ENCODE data around the gene LRRC4C. TPM values are rescaled to one million over a fixed set of nuclear protein-coding genes. Genes with fewer than 3 reads are reported as not detected.

Gene LRRC4C
- total RNA-seq, 1 experiment from 2014 or later = 0.72 TPM

DNA sequence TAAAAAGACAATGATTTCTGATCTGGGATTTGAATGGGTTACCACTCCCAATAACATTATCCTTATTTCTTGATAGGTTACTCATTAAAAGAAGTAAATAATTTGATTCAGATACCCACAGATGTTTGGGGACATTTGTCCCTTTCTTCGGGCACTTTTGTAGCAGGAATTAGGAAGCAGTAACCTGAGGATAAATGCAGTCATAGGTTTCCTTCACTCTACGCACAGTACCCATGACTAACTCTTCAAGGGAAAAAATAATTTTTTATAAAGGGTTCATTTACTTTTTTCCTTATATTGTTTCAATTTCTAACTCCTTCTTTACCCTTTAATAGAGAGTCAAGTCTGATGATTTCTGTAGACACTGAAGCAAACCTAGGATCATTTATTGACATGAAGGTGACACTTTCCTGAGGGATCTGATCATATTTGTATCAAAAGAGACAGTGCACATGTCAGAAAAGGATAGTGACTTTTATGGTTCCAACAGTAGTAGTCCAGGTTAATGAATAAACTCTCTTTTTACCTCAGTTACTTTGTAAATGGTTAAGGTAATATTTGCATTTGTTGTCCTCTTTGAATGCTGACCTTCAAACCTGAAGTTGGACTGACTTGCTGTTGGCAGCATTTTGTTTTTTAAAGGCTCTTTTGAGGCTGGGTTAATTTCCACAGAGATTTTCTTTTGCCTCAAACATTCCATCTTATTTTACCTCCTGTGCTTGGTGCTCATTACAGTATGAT is 1072.0 kb downstream of the LRRC4C start:
- H3K9me3 Mint-ChIP-seq = peaks cover 7% of the 10 kb centered on the region
- no peaks in the 10 kb centered on the region for H3K36me3 Mint-ChIP-seq
- no peaks in the 10 kb centered on the region for H3K4me1 Mint-ChIP-seq
- ChIA-PET POLR2A (no interaction called here), CTCF (no interaction called here)
- no peak for TF ChIP-seq OVOL2 (CRISPR knock-in tag; IDR thresholded peaks at IDR 0.05; ENCODE audit: borderline replicate concordance)
- TF ChIP-seq, protein P1, sequence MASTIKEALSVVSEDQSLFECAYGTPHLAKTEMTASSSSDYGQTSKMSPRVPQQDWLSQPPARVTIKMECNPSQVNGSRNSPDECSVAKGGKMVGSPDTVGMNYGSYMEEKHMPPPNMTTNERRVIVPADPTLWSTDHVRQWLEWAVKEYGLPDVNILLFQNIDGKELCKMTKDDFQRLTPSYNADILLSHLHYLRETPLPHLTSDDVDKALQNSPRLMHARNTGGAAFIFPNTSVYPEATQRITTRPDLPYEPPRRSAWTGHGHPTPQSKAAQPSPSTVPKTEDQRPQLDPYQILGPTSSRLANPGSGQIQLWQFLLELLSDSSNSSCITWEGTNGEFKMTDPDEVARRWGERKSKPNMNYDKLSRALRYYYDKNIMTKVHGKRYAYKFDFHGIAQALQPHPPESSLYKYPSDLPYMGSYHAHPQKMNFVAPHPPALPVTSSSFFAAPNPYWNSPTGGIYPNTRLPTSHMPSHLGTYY (CRISPR knock-in tag; IDR thresholded peaks at IDR 0.05) = no peak
- H3K27ac Mint-ChIP-seq = no peak overlapping the region
- peaks cover 4% of the 10 kb centered on the region; the same call in 1 of the 2 replicates for H3K27me3 Mint-ChIP-seq (ENCODE audit: low read depth)
- ATAC-seq = no peak
- DNase-seq (ENCODE audit: low spot score) = no peak
- no peak overlapping the region for H3K4me3 Mint-ChIP-seq

DNA sequence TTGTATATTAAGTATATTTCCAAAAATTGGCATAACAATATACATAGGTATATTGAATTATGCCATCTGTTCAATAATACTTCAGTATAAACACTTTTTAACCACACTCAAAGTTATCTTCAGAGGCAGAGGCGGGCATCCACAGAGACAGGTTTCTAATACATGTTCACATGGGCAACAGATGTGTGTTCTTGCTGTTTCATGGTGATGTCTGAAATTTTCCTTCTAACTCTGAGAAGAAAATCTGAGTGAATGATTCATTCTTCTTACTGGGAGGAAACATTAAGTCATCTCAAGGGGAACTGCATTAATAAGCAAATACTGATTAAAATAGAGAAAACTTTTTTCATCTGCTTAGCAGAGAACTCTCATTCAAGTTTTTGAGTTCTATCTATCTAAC is 1074.5 kb downstream of the LRRC4C start:
- DNase-seq (ENCODE audit: low spot score) (no peak), ATAC-seq (no peak)
- Mint-ChIP-seq H3K4me3 (no peak overlapping the region), H3K27ac (no peak overlapping the region), H3K9me3 (peaks cover 7% of the 10 kb centered on the region), H3K36me3 (no peaks in the 10 kb centered on the region), H3K4me1 (no peaks in the 10 kb centered on the region), H3K27me3 (ENCODE audit: low read depth) (no peaks in the 10 kb centered on the region)
- ChIA-PET POLR2A (no interaction called here), CTCF (no interaction called here)
- TF ChIP-seq NFYB (CRISPR knock-in tag; conservative IDR thresholded peaks at IDR 0.05; ENCODE audit: low read depth) = no peak
- no peak for TF ChIP-seq TEAD4 (CRISPR knock-in tag; IDR thresholded peaks at IDR 0.05)
- TF ChIP-seq, protein P2, sequence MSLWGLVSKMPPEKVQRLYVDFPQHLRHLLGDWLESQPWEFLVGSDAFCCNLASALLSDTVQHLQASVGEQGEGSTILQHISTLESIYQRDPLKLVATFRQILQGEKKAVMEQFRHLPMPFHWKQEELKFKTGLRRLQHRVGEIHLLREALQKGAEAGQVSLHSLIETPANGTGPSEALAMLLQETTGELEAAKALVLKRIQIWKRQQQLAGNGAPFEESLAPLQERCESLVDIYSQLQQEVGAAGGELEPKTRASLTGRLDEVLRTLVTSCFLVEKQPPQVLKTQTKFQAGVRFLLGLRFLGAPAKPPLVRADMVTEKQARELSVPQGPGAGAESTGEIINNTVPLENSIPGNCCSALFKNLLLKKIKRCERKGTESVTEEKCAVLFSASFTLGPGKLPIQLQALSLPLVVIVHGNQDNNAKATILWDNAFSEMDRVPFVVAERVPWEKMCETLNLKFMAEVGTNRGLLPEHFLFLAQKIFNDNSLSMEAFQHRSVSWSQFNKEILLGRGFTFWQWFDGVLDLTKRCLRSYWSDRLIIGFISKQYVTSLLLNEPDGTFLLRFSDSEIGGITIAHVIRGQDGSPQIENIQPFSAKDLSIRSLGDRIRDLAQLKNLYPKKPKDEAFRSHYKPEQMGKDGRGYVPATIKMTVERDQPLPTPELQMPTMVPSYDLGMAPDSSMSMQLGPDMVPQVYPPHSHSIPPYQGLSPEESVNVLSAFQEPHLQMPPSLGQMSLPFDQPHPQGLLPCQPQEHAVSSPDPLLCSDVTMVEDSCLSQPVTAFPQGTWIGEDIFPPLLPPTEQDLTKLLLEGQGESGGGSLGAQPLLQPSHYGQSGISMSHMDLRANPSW (CRISPR knock-in tag; conservative IDR thresholded peaks at IDR 0.05; ENCODE audit: low read depth) = no peak
- TF ChIP-seq, protein P3, sequence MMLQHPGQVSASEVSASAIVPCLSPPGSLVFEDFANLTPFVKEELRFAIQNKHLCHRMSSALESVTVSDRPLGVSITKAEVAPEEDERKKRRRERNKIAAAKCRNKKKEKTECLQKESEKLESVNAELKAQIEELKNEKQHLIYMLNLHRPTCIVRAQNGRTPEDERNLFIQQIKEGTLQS (CRISPR knock-in tag; conservative IDR thresholded peaks at IDR 0.05) = no peak
- no peak for TF ChIP-seq RELA (CRISPR knock-in tag; IDR thresholded peaks at IDR 0.05; ENCODE audit: borderline replicate concordance)
- no peak for TF ChIP-seq OVOL2 (CRISPR knock-in tag; IDR thresholded peaks at IDR 0.05; ENCODE audit: borderline replicate concordance)
- TF ChIP-seq ZNF396 (CRISPR knock-in tag; IDR thresholded peaks at IDR 0.05; ENCODE audit: borderline replicate concordance) = no peak
- no peak for TF ChIP-seq ELF4 (CRISPR knock-in tag; IDR thresholded peaks at IDR 0.05; ENCODE audit: low read depth)
- no peak for TF ChIP-seq EMX1 (CRISPR knock-in tag; IDR thresholded peaks at IDR 0.05)

DNA sequence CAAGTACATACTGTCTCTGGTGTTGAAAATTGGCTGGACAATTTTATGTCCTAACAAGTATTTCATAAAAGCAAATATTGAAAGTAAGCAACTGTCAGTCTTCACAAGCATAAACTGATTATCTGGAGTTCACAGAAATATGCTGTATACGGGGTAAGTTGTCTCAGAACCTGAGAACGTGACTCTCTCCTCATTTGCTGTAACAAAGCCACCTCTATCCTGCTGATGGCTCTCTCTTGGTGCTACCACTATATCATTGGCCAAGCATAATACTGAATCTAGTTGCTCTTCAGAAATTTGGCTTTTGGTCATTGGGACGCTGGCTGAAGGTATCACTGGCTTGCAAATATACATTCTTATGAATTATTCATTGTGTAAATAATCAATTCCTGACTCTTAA is 1078.0 kb downstream of the LRRC4C start:
- H3K4me3 Mint-ChIP-seq = no peak overlapping the region
- no peak overlapping the region for H3K27ac Mint-ChIP-seq
- H3K9me3 Mint-ChIP-seq = peaks cover 7% of the 10 kb centered on the region
- ChIA-PET CTCF (no interaction called here), POLR2A (interaction anchor here (0.7 kb wide), 2 partner anchors 65 to 213 kb away, joined by 4 to 5 read pairs; no protein-coding TSS in a partner anchor)
- H3K27me3 Mint-ChIP-seq (ENCODE audit: low read depth) = no peaks in the 10 kb centered on the region
- no peak for DNase-seq (ENCODE audit: low spot score)
- H3K36me3 Mint-ChIP-seq = no peaks in the 10 kb centered on the region
- no peaks in the 10 kb centered on the region for H3K4me1 Mint-ChIP-seq
- no peak for ATAC-seq
- TF ChIP-seq ZNF121 (CRISPR knock-in tag; IDR thresholded peaks at IDR 0.05) (no peak), ZNF138 (CRISPR knock-in tag; conservative IDR thresholded peaks at IDR 0.05) (no peak), RORB (CRISPR knock-in tag; IDR thresholded peaks at IDR 0.05) (no peak), KAT7 (CRISPR knock-in tag; IDR thresholded peaks at IDR 0.05; ENCODE audit: borderline replicate concordance) (no peak), NFATC4 (CRISPR knock-in tag; IDR thresholded peaks at IDR 0.05) (no peak), OVOL2 (CRISPR knock-in tag; IDR thresholded peaks at IDR 0.05; ENCODE audit: borderline replicate concordance) (no peak), SP1 (CRISPR knock-in tag; conservative IDR thresholded peaks at IDR 0.05) (no peak), NFYB (CRISPR knock-in tag; conservative IDR thresholded peaks at IDR 0.05; ENCODE audit: low read depth) (no peak), GABPB1 (CRISPR knock-in tag; IDR thresholded peaks at IDR 0.05) (no peak)
- TF ChIP-seq, protein P4, sequence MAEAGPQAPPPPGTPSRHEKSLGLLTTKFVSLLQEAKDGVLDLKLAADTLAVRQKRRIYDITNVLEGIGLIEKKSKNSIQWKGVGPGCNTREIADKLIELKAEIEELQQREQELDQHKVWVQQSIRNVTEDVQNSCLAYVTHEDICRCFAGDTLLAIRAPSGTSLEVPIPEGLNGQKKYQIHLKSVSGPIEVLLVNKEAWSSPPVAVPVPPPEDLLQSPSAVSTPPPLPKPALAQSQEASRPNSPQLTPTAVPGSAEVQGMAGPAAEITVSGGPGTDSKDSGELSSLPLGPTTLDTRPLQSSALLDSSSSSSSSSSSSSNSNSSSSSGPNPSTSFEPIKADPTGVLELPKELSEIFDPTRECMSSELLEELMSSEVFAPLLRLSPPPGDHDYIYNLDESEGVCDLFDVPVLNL (CRISPR knock-in tag; IDR thresholded peaks at IDR 0.05; ENCODE audit: borderline replicate concordance, low read depth) = no peak
- TF ChIP-seq, protein P5, sequence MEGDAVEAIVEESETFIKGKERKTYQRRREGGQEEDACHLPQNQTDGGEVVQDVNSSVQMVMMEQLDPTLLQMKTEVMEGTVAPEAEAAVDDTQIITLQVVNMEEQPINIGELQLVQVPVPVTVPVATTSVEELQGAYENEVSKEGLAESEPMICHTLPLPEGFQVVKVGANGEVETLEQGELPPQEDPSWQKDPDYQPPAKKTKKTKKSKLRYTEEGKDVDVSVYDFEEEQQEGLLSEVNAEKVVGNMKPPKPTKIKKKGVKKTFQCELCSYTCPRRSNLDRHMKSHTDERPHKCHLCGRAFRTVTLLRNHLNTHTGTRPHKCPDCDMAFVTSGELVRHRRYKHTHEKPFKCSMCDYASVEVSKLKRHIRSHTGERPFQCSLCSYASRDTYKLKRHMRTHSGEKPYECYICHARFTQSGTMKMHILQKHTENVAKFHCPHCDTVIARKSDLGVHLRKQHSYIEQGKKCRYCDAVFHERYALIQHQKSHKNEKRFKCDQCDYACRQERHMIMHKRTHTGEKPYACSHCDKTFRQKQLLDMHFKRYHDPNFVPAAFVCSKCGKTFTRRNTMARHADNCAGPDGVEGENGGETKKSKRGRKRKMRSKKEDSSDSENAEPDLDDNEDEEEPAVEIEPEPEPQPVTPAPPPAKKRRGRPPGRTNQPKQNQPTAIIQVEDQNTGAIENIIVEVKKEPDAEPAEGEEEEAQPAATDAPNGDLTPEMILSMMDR (IDR thresholded peaks at IDR 0.05) = no peak
- TF ChIP-seq, protein P6, sequence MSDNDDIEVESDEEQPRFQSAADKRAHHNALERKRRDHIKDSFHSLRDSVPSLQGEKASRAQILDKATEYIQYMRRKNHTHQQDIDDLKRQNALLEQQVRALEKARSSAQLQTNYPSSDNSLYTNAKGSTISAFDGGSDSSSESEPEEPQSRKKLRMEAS (CRISPR knock-in tag; IDR thresholded peaks at IDR 0.05) = no peak
- TF ChIP-seq, protein P7, sequence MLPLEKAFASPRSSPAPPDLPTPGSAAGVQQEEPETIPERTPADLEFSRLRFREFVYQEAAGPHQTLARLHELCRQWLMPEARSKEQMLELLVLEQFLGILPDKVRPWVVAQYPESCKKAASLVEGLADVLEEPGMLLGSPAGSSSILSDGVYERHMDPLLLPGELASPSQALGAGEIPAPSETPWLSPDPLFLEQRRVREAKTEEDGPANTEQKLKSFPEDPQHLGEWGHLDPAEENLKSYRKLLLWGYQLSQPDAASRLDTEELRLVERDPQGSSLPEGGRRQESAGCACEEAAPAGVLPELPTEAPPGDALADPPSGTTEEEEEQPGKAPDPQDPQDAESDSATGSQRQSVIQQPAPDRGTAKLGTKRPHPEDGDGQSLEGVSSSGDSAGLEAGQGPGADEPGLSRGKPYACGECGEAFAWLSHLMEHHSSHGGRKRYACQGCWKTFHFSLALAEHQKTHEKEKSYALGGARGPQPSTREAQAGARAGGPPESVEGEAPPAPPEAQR (CRISPR knock-in tag; IDR thresholded peaks at IDR 0.05) = no peak
- TF ChIP-seq, protein P8, sequence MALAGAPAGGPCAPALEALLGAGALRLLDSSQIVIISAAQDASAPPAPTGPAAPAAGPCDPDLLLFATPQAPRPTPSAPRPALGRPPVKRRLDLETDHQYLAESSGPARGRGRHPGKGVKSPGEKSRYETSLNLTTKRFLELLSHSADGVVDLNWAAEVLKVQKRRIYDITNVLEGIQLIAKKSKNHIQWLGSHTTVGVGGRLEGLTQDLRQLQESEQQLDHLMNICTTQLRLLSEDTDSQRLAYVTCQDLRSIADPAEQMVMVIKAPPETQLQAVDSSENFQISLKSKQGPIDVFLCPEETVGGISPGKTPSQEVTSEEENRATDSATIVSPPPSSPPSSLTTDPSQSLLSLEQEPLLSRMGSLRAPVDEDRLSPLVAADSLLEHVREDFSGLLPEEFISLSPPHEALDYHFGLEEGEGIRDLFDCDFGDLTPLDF (CRISPR knock-in tag; IDR thresholded peaks at IDR 0.05) = no peak
